GM10266 (cell line): ENCODE data around the gene RGPD5.
"Not testable (repeated sequence)": the region's sequence is repeated elsewhere in the genome, so short reads cannot be mapped to it uniquely, and the experiment has no call there.

Experiments
- DNase-seq: peaks from one replicate; pipeline ENCODE4 v3.0.0; 2012; ENCODE audit errors: extremely low spot score

RGPD5 gene

DNA sequence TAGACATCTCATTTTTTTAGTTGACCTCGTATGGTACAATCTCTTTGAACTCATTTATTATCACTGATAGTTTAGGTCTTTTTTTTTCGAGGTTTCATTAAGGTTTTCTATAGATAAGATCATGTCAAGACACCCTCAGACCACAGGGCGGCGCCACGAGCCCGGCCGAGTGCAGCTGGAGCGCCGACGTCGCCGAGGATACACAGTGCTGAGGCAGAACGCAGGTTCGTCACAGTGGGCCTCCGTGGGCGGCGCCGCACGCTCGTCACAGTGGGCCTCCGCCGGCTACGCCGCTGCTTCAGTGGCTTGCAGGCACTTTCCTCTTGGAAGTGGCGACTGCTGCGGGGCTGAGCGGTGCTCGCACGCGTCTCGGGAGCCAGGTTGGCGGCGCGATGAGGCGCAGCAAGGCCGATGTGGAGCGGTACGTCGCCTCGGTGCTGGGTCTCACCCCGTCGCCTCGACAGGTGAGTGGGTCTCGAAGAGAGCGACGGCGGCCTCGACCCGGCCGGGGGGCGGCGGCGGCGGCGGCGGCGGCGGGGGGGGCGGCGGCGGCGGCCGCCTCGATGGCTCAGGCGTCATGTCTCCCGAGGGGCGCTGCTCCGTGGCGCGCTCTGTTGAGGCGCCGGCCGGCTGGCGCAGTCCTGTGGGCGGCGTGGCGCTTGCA is at the start of gene RGPD5:
RGPD5 (plus strand) TSS at position 232 of the 664 bp plus-strand sequence; CDS start at position 393, 161 bp downstream.
- DNase-seq, result not testable (repeated sequence)

DNA sequence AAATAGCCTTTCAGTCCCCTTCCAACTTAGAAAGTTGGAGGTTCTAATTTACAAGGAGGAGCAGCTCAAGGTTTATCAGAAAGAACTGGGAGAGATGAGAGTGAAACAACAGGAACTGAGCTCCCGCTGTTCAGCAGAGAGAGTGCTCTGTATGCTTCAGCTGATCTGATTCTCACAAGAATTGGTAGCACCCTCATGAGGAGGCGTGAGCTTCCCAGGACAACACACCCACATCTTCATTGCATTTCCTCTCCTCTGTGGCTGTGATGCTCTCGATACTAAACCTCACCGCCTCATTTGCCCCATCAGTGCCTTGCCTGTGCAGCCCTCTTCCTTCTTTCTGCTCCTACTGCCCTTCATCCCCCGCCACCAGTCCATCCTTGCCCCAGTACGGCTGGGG is 42.5 kb upstream of the RGPD5 start:
- DNase-seq, result not testable (repeated sequence)

DNA sequence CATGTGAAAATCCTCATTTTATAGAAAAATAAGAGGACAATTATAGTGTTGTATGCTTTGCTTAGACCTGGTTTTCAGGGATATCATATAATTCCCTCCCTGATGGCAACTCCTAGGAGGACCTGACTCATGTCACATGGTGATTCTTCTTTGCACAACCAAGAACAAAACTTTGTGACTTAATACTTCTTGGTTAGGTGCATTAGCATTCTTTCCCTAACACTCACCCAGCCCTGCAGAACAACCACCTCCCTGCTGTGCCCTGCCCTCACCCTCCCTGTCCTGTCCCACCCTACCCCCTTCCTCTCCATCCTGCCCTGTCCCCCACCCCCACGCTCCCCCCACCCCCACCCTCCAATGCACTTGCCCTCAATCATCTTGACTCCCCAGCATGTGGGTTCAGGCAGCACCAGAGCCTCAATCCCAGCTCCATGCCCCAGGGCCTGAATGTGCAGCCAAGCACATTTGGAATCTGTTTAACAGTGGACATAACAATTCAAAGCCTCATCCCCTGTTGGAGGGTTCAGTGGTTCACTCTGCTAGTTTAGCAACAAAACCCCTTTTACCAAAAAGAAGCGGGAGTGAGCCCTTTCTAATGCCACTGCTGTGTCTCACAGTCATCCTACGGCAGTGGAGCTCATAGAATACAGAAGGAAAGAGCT is 36.8 kb upstream of the RGPD5 start:
- not testable (repeated sequence) for DNase-seq

DNA sequence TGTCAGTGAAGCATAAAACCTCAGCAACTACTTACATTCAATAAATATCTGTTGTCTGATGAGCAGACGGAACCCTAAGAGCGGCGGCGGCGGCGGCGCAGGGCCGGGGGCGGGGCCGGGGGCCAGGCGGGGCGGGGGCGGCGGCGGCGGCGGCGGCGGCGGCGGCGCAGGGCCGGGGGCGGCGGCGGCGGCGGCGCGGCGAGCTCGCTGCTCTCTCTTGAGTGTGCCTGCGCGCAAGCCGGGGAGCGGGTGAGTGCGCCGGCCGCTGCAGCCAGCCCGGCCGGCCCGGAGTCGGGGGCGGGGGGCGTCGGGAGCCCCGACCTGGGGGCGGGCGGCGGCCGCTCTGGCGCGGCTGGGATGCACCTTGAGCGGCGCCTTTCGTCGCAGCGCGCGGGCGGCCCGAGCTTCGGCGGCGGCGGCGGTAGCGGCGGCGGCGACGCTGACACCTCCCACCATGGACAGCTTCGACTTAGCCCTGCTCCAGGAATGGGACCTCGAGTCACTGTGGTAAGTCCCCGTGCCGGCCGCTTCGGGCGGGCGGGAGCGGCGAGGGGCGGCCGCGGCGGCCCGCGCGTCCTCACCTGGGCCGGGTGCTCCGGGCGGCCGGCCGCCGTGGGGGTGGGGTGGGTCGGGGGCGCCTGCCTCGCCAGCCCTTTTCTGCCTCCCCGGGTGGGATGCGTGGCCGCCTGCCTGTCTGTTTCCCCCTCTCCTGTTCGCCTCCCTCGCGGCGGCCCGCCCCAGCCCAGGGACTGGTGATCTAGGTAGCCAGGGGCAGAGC is 33.7 kb upstream of the RGPD5 start:
- DNase-seq, result not testable (repeated sequence)

DNA sequence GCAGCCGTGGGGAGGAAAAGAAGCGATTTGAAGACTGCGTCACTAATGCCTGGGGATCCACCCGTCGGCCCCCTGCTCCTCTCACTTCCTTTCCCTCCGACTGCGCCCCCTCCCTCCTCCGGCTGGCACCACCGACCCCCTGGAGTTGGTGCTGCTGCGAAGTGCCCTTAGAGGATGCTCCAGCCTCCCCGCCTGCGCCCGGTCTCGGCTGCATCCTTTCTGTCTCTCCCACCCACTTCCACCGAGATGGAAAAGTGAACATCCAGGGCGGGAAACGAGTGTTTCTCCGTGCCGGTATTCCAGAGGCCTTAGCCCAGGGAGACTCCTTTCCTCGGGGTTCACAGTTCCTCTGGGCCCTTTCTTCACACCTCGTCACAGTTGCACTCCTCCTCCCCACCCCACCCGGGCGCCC is 33.1 kb upstream of the RGPD5 start:
- not testable (repeated sequence) for DNase-seq

DNA sequence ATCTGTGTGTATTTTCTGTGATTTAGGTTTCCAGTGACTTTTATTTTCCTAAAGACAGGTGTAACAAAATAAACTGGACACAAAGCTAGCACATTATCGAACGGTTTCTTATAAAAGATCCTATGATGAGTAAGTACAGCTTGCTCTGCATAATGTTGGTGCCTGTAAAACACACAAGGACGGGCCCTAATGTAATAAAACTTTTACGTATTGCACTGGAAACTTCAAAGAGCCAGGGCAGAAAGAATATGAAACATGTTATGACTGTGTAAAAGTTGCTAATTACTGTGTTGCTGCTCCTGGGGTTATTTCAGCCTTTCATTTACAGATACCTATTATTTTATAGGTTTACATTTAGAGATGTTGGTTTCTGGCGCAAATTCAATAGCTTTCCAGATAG is 32.1 kb upstream of the RGPD5 start:
- DNase-seq, result not testable (repeated sequence)

DNA sequence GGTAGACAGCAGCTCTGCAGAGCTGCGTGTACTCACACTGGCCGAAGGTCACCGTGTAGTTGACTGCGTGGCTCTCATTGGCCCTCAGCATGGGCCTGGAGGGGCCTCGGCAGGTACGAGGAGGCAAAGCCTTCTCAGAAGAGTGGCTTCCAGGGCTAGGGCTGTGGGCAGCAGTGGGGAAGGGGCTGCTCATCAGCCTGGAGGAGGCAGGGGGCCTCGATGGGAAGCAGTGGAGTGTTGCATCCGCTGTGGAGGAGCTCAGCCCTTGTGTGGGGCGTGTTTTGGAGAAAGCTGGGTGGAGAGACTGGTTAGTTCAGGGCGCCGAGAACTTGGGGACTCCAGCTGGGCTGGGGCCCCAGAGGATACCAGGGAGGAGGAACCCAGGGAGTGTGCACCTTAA is 28.0 kb upstream of the RGPD5 start:
- not testable (repeated sequence) for DNase-seq

DNA sequence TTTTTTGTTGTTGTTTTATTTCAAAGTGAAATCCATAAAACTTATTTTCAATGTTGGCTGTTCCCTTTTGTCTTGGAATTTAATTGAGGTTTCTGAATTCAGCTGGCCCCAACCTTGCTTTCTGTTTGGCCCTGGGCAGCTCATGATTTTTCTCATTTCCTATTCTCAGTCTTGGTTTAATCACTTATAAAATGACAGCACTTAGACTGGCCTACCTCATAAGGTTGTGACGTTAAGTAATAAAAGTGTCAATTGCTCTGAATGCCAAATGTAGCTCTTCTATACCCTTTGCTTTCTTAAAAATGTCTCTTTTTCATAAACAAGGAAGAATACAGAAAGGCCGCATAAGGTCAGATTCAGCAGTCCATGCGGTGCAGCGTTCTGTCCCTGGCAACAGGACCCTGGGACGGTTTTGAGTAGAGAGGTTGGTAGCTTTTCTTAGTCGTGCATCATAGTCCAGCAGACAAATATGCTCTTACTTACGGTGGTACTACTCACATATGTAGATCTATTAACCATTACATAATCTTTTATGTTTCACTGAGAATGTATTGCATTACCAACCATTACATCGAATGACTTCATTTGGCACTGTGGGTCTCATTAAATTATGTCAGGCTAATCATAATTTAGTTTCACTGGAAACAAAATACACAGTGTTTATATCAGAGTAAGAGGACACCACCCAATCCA is 27.1 kb upstream of the RGPD5 start:
- DNase-seq, result not testable (repeated sequence)

DNA sequence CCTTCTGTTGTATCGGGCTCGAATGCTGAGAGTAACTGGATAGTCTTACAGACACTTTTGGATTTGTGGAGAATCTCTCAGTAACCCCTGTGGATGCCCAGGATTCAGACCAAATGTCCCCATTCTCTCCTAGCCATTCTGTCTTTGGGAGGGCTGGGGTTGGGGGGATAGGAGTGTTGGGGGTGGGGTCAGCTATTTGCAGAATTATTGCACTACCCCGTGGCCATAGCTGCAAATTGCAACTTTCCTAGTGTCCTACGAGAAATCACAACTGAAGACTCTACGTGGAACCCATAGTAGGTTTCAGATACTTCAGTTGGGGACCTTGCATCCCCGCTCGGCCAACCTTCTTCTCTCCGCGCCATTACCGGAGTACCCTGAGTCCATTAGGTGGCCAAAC is 25.2 kb upstream of the RGPD5 start:
- not testable (repeated sequence) for DNase-seq

DNA sequence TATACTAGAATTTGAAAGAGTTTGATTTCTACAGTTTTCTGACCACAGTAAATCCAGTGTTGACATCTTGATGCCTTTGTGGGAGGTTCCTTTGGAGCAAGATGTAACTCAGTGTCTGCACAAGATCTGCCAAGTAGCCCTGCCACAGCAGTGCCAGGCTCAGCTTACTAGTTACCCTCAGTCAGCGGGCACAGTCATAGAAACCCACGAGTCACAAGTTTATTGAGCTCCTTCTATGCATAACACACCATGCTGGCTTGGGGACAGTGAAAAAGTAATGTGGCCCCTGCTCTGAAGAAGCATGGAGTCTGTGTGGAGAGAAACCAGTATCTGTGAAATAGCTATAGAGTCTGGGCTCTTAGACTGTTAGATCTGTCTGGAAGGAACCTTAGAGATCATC is 15.0 kb upstream of the RGPD5 start:
- not testable (repeated sequence) for DNase-seq

DNA sequence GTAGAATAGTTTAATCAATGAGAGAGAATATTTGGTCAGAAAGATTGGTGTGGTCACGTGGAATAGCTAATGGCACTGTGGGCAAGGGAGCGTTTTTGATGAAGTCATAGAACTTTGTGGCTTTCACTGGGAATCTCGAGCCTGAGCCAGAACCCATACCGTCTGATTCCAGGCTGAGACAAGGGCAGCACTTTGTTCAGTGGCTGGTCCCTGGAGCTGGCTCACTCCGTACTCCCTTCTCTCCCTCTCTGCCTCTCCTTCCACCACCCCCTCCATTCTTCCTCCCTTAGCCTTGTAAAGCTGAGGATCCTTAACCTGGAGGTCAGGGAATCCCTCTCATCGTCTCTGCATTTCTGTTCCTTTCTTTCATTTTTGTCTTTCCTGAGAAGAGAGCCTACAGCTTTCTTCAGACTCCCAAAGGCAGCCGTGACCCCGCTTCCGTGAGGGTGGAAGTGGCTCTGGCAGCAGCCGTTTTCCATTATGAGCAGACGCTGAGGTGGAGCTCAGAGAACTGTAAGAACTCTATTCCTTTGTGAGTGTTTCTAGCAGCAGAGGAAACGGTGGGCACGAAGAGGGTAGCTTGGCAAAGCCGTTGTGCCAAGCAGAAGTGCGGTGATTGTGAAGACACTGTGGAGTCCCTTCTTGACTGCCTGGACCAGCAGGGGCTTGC is 12.8 kb upstream of the RGPD5 start:
- DNase-seq, result not testable (repeated sequence)

DNA sequence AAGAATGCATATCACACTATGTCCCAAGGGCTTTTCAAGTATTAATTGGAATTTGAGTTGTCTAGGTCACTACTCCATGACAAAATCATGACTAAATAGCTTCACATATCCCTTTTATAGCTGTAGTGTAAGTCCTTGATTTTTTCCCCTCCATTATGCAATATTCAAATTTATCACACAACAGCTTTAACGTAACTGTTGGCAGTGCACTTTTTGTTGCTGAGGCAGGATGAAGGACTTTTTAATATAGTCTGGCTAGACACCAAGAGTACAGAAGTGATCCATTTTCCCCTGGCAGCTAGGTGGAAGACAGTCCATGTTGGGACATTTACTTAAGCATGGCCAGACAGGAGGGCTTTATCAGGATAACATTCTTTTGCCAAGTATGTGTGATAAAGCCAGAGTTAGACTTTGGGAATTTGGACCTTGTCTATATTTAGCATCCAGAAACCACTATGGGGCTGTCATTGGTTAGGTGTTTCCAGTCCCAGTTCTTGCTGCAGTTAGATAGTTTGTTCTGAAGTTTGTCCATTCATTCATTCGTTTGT is 11.6 kb upstream of the RGPD5 start:
- DNase-seq, result not testable (repeated sequence)

DNA sequence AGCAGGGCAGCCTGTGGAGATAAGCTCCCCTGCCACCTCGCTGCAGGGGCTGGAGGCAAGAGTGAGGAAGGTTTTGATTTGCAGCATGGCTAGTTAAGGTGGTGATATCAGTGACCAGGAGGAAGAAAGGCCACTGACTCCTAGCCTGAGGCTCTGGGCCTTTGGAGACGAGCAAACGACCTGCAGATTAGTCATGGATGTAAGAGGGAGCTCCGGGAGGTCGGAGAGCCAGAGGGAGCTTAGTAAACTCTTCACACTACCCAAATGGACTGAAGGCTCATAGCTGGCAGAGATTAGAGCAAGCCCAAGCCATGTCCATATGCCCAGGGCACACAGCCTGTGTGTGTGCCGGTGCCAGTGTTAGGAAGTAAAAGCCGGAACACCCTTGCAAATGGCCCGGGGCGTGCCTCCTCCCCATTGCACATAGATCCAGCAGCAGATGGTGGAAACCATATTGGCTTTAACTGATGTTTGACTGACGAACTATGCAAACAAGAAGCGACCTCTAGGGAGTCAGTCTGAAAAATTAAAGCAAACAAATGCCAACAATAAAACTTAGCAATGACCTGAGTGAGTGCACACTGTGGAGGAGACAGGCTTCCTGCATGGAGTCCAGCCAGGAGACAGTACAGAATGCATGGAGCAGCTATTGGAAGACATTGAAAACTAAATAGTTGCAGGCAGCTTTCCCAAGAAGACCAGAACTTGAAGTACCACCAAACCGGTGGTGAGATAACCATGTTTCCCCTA is 2.4 kb upstream of the RGPD5 start:
- DNase-seq, result not testable (repeated sequence)

DNA sequence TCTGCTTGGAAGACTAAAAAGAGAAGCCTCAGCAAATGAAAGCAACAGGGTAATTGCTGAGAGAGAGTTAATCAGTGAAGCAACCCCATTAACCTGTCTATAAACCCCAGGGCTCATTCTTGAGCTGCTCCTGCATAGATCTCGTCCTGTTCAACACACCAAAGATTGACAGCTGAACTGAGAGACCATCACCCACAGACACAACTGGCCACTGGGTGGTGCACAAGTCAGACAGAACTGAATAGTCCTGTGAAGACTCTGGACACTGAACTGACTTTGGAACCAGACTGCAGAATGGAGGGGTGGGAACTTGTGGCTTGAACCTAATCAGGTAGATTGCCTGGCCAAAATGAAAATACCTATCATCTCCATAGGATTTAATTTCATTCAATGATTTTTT is 1.4 kb upstream of the RGPD5 start:
- DNase-seq, result not testable (repeated sequence)

DNA sequence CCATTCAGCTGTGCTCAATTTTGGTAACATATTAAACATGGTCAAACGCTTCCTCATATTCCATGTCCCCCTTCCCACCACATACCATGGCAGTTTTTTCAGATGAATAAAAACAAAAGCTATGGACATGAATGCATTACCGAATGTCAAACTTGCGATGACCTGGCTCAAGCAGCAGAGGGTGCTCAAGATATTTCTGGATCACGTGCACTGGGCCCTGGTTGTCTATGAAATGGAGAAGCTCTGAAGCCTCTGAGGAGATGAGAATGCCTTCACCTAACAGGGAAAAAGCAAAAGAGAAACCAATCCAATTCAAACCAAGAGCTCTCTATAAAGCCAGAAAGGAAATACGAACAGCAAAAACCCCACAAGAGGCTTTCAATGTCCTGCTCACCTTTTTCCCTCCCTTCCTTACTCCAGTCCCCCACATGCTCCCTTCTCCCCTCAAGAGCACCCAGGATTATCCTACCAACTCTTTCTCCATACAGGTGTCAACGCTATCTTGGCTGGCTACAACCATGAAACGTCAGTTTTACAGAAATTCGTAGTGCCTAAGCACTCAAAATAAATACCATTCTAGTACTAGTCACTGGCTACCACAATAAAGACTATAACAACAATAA is 77.1 kb downstream of the RGPD5 start:
- not testable (repeated sequence) for DNase-seq

DNA sequence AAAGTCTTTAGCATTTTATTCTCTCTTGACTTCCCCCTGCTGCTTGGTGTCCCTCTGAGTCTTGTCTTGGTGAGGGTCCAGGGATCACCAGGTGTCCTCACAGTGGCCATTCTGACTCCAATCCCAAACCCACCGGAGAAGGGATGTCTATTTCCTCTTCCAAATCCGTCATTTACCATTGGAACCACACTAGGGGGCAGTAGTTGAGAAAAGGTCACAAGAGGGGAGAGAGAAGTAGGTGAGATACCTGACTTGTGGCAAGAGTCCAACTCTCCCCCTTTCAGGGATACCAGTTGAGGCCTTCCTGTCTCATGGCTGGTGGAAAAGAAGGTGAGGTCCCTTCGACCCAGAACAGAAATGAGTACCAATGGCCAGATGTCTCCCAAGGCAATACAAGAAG is 82.5 kb downstream of the RGPD5 start:
- DNase-seq, result not testable (repeated sequence)

DNA sequence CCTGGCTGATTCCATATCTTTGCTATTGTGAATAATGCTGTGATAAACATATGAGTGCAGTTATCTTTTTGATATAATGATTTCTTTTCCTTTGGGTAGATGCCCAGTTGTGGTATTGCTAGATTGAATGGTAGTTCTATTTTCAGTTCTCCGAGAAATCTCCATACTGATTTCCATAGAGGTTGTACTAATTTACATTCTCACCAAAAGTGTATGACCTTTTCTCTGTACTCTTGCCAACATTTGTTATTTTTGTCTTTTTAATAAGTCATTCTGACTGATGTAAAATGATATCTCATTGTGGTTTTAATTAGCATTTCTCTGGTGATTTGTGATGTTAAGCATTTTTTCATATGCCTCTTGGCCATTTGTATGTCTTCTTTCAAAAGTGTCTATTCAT is 88.0 kb downstream of the RGPD5 start:
- not testable (repeated sequence) for DNase-seq

DNA sequence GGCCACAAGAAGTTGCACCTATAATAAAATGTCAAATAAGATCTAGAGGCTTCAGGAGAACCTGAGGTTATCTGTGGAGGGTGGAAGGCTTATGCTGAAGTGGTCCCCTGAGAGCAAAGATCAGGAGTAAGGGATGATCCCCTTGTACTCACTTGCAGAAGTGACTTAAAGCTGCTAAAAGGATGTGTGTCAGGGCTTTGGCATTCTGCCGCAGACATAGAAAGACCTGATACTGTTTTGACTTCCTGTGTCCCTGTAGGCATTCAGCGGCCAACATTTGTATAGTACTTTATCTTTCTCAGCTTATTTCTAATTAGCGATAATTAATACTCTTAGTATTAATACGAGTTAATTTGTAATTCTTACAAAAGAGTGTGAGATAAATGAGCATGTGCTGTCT is 94.3 kb downstream of the RGPD5 start:
- DNase-seq, result not testable (repeated sequence)

DNA sequence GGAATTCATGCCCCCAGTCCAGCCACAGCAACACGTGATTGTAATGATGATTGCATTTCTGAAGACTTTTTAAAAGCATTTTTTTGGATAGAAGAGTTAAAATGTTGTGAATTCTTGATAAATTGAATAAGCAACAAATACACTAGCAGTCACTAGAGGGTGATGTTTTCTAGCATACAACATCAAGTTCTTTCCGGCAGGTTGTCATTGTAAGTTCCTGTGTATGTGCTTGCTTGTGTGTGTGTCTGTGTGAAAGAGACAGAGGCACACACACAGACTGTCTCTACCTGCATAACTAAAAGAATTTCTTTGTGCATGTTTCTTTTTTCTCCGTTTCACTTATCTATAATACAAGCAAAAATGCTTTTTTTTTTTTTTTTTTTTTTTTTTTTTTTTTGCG is 95.8 kb downstream of the RGPD5 start:
- DNase-seq, result not testable (repeated sequence)

DNA sequence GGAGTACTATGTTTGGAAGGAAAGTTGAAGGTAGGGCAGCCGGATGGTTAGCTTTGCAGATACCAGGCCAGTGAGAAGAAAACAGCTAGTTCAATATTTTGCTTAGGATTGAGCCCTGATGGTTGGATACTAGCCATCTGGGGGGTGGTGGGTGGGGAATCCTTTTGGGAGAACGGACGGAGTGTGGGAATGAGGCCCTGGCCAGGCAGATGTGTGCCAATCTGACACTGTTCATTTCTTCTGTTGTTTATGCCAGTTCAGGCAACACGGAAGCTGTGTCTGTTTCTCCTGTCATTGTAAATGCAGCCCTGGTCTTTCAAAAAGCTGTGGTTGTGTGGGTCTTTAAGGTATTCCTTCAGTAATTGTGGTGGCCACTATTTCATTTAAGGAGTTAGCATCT is 96.9 kb downstream of the RGPD5 start:
- DNase-seq, result not testable (repeated sequence)
